ENCODE measurements around the gene MIOX. TPM values are rescaled to one million over a fixed set of nuclear protein-coding genes. Genes with fewer than 3 reads are reported as not detected.

Gene MIOX
- total and polyA plus RNA-seq, 9 of the 15 experiments (the other 6 are each of a cell fraction or from before 2014, with no cell fraction given): 0.08 TPM; not detected in 8

DNA sequence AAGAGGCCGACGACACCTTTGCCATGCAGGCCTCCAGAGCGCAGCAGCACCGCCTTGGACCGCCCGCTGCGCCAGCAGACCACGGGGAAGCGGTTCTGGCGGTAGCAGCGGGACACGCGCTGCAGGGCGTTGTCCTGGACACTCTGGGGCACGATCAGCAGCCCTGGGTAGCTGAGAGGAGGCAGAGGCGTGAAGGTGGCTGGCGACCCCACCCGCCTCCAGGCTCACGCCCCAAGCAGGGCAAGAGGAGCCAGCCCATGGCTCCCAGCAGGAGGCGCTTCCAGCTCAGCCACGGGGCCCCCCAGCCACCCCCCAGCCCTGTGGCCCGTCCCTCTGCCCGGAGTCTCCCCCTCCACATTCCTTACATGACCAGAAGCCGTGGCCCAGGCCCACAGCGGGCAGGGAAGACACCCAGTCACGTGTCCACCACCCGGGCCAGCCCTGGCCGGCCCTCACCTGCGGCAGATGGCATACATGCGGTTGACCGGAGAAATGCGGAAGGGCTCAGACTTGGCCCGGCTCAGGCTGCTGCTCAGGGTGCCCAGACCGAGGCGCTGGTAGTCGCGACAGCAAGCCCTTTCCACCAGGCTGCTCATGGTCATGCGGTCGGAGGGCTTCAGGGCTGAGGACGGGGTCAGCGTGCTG, 27.0 kb upstream of the MIOX start:
- peaks cover 0 to 4% of the 10 kb centered on the region in 2 experiments; a peak in 1 of 5 replicates for H3K4me1 ChIP-seq (replicated peaks in 1 of 2; ENCODE audit: control insufficient read depth in 2 of 2, insufficient read depth in 2 of 2, low read length in 2 of 2)
- no peak overlapping the region for H3K4me2 ChIP-seq (ENCODE audit: insufficient read depth, low read length)
- DNase-seq (ENCODE audit: extremely low read depth in 1 of 4, low spot score in 3 of 4): no peak
- H4K20me1 ChIP-seq (replicated peaks; ENCODE audit: control insufficient read depth, insufficient read depth, low read length): no peaks in the 10 kb centered on the region
- TF ChIP-seq, protein P1, sequence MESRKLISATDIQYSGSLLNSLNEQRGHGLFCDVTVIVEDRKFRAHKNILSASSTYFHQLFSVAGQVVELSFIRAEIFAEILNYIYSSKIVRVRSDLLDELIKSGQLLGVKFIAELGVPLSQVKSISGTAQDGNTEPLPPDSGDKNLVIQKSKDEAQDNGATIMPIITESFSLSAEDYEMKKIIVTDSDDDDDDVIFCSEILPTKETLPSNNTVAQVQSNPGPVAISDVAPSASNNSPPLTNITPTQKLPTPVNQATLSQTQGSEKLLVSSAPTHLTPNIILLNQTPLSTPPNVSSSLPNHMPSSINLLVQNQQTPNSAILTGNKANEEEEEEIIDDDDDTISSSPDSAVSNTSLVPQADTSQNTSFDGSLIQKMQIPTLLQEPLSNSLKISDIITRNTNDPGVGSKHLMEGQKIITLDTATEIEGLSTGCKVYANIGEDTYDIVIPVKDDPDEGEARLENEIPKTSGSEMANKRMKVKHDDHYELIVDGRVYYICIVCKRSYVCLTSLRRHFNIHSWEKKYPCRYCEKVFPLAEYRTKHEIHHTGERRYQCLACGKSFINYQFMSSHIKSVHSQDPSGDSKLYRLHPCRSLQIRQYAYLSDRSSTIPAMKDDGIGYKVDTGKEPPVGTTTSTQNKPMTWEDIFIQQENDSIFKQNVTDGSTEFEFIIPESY (CRISPR knock-in tag; IDR thresholded peaks at IDR 0.05): peak; percentile 95
- no peak for TF ChIP-seq MCM7 (IDR thresholded peaks at IDR 0.05)
- no peak for TF ChIP-seq CC2D1A (IDR thresholded peaks at IDR 0.05)
- no peaks in the 10 kb centered on the region for H3K79me2 ChIP-seq (ENCODE audit: control insufficient read depth, insufficient read depth, low read length)
- 97% methylated on average over 5 of the region's 41 CpGs for WGBS (ENCODE audit: insufficient coverage, low coverage, missing lambda C conversion rate)
- peaks cover 56% of the 10 kb centered on the region; the same call in 1 of the 3 replicates for H3K36me3 ChIP-seq (ENCODE audit: control insufficient read depth, insufficient read depth, low read length)
- no peak overlapping the region for H3K9ac ChIP-seq (ENCODE audit: insufficient read depth in 1 of 2, low read depth in 2 of 2, low read length in 2 of 2)
- no peak for FAIRE-seq
- in situ Hi-C loops (cut with MboI) (no loop called here), intact Hi-C loops (cut with micrococcal nuclease) (no loop called here)
- H3K4me3 ChIP-seq: no peak overlapping the region
- ChIA-PET POLR2A (interaction anchor here (0.6 to 0.7 kb wide), 2 partner anchors 10 to 25 kb away, joined by 3 read pairs; no protein-coding TSS in a partner anchor), CTCF (ENCODE audit: low intra/inter-chr PET ratio) (no interaction called here)
- TSS peak; percentile 36 for BruUV-seq (replicated peaks)
- no peaks in the 10 kb centered on the region for H3K9me1 ChIP-seq (ENCODE audit: control insufficient read depth, insufficient read depth, low read length)
- no peaks in the 10 kb centered on the region for H3K9me3 ChIP-seq (replicated peaks; ENCODE audit: control insufficient read depth, insufficient read depth, low read depth, low read length)
- no peaks in the 10 kb centered on the region for H3K27me3 ChIP-seq (ENCODE audit: control insufficient read depth in 2 of 2, insufficient read depth in 2 of 2, low read length in 2 of 2)
- H2AFZ ChIP-seq (ENCODE audit: low read depth, low read length): no peak overlapping the region
- no peak for ATAC-seq
- no peak overlapping the region for H3K27ac ChIP-seq (ENCODE audit: extremely low read depth, low read depth, low read length)
